ENCODE results near the gene SCN5A. TPM values are rescaled to one million over a fixed set of nuclear protein-coding genes. Genes with fewer than 3 reads are reported as not detected.

SCN5A gene
- total and polyA plus RNA-seq, 4 donors, result 0.01 to 0.14 TPM; not detected in 2

DNA sequence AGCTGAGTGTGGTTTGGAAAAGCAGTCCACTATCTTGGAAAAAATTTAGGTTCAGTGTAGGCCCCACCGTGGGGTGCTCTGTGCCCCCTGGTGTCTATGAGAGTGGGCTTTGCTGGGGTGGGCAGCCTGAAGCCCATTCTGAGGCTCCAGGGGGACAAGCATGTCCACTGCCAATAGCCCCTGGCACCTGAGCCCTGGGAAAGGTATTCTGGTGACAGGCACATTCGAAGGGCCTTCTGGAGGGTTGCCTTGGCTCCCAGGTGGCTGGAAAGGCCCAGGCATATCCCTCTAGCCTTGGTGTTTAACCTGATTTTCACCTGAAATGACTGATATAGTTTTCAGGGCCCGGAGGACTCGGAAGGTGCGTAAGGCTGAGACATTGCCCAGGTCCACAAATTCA lies 36.1 kb downstream of the SCN5A start:
- DNase-seq (ENCODE audit: low spot score), result no peak
- Histone ChIP-seq H3K9me3 (ENCODE audit: control insufficient read depth in 4 of 4, low read length in 3 of 4) (no peaks in the 10 kb centered on the region), H3K36me3 (ENCODE audit: control insufficient read depth in 4 of 4, insufficient read depth in 3 of 4, low read depth in 1 of 4, low read length in 3 of 4) (no peaks in the 10 kb centered on the region), H3K4me3 (ENCODE audit: low read depth in 1 of 3, low read length in 3 of 3) (no peak overlapping the region), H3K27me3 (ENCODE audit: control insufficient read depth in 4 of 4, insufficient read depth in 4 of 4, low read length in 3 of 4) (no peaks in the 10 kb centered on the region), H3K27ac (ENCODE audit: low read depth in 1 of 2, low read length in 2 of 2) (no peak overlapping the region), H3K9ac (ENCODE audit: low read depth in 1 of 2, low read length in 2 of 2) (no peak overlapping the region), H3K4me1 (ENCODE audit: control insufficient read depth in 4 of 4, insufficient read depth in 4 of 4, low read length in 3 of 4) (no peaks in the 10 kb centered on the region)
- 91% methylated on average over 5 of the region's 5 CpGs for WGBS
- TF ChIP-seq, protein P1, sequence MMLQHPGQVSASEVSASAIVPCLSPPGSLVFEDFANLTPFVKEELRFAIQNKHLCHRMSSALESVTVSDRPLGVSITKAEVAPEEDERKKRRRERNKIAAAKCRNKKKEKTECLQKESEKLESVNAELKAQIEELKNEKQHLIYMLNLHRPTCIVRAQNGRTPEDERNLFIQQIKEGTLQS (IDR thresholded peaks at IDR 0.05), result no peak

DNA sequence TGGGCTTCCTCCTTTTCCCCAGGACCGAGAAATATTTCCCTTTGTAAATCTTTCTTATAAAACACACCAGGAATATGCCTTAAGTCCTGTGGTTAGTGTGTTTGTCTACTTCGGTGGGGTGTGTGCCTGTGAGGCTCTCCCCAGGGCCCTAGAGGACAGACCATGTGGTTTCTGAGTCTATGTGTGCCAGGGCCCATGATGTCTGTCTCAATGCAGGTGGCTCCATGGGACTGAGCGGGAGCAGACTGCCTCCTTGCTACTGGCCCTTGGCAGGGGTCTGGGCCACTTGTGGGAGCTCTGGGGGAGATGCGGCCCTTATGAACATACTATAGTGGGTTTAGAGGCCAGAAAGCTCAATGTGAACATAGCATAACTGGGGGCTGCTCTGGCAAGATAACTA lies 37.6 kb downstream of the SCN5A start:
- no peaks in the 10 kb centered on the region for H3K27me3 ChIP-seq (ENCODE audit: control insufficient read depth in 4 of 4, insufficient read depth in 4 of 4, low read length in 3 of 4)
- H3K4me1 ChIP-seq (ENCODE audit: control insufficient read depth in 4 of 4, insufficient read depth in 4 of 4, low read length in 3 of 4), result no peaks in the 10 kb centered on the region
- TF ChIP-seq JUND (IDR thresholded peaks at IDR 0.05), result no peak
- no peak for TF ChIP-seq SP1 (IDR thresholded peaks at IDR 0.05)
- no peak for TF ChIP-seq TAF1 (conservative IDR thresholded peaks at IDR 0.05)
- TF ChIP-seq, protein P2, sequence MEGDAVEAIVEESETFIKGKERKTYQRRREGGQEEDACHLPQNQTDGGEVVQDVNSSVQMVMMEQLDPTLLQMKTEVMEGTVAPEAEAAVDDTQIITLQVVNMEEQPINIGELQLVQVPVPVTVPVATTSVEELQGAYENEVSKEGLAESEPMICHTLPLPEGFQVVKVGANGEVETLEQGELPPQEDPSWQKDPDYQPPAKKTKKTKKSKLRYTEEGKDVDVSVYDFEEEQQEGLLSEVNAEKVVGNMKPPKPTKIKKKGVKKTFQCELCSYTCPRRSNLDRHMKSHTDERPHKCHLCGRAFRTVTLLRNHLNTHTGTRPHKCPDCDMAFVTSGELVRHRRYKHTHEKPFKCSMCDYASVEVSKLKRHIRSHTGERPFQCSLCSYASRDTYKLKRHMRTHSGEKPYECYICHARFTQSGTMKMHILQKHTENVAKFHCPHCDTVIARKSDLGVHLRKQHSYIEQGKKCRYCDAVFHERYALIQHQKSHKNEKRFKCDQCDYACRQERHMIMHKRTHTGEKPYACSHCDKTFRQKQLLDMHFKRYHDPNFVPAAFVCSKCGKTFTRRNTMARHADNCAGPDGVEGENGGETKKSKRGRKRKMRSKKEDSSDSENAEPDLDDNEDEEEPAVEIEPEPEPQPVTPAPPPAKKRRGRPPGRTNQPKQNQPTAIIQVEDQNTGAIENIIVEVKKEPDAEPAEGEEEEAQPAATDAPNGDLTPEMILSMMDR (IDR thresholded peaks at IDR 0.05; ENCODE audit: low read depth, low read length, missing input control), result no peak
- TF ChIP-seq HNF4A (conservative IDR thresholded peaks at IDR 0.05), result no peak
- no peak for TF ChIP-seq GABPA (IDR thresholded peaks at IDR 0.05 in 1 of 2, conservative IDR thresholded peaks at IDR 0.05 in 1 of 2)
- TF ChIP-seq, protein P3, sequence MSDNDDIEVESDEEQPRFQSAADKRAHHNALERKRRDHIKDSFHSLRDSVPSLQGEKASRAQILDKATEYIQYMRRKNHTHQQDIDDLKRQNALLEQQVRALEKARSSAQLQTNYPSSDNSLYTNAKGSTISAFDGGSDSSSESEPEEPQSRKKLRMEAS (IDR thresholded peaks at IDR 0.05), result no peak
- TF ChIP-seq FOXA2 (IDR thresholded peaks at IDR 0.05), result no peak
- no peak for TF ChIP-seq RAD21 (IDR thresholded peaks at IDR 0.05)
- no peak for TF ChIP-seq YY1 (IDR thresholded peaks at IDR 0.05)
- TF ChIP-seq, protein P4, sequence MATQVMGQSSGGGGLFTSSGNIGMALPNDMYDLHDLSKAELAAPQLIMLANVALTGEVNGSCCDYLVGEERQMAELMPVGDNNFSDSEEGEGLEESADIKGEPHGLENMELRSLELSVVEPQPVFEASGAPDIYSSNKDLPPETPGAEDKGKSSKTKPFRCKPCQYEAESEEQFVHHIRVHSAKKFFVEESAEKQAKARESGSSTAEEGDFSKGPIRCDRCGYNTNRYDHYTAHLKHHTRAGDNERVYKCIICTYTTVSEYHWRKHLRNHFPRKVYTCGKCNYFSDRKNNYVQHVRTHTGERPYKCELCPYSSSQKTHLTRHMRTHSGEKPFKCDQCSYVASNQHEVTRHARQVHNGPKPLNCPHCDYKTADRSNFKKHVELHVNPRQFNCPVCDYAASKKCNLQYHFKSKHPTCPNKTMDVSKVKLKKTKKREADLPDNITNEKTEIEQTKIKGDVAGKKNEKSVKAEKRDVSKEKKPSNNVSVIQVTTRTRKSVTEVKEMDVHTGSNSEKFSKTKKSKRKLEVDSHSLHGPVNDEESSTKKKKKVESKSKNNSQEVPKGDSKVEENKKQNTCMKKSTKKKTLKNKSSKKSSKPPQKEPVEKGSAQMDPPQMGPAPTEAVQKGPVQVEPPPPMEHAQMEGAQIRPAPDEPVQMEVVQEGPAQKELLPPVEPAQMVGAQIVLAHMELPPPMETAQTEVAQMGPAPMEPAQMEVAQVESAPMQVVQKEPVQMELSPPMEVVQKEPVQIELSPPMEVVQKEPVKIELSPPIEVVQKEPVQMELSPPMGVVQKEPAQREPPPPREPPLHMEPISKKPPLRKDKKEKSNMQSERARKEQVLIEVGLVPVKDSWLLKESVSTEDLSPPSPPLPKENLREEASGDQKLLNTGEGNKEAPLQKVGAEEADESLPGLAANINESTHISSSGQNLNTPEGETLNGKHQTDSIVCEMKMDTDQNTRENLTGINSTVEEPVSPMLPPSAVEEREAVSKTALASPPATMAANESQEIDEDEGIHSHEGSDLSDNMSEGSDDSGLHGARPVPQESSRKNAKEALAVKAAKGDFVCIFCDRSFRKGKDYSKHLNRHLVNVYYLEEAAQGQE (IDR thresholded peaks at IDR 0.05), result no peak
- TF ChIP-seq, protein P5, sequence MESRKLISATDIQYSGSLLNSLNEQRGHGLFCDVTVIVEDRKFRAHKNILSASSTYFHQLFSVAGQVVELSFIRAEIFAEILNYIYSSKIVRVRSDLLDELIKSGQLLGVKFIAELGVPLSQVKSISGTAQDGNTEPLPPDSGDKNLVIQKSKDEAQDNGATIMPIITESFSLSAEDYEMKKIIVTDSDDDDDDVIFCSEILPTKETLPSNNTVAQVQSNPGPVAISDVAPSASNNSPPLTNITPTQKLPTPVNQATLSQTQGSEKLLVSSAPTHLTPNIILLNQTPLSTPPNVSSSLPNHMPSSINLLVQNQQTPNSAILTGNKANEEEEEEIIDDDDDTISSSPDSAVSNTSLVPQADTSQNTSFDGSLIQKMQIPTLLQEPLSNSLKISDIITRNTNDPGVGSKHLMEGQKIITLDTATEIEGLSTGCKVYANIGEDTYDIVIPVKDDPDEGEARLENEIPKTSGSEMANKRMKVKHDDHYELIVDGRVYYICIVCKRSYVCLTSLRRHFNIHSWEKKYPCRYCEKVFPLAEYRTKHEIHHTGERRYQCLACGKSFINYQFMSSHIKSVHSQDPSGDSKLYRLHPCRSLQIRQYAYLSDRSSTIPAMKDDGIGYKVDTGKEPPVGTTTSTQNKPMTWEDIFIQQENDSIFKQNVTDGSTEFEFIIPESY (IDR thresholded peaks at IDR 0.05), result no peak
- TF ChIP-seq NR2F2 (IDR thresholded peaks at IDR 0.05), result no peak
- no peak overlapping the region for H3K9ac ChIP-seq (ENCODE audit: low read depth in 1 of 2, low read length in 2 of 2)
- no peak overlapping the region for H3K27ac ChIP-seq (ENCODE audit: low read depth in 1 of 2, low read length in 2 of 2)
- no peaks in the 10 kb centered on the region for H3K36me3 ChIP-seq (ENCODE audit: control insufficient read depth in 4 of 4, insufficient read depth in 3 of 4, low read depth in 1 of 4, low read length in 3 of 4)
- no peaks in the 10 kb centered on the region for H3K9me3 ChIP-seq (ENCODE audit: control insufficient read depth in 4 of 4, low read length in 3 of 4)
- WGBS, result 88% methylated on average over 4 of the region's 4 CpGs
- no peak overlapping the region for H3K4me3 ChIP-seq (ENCODE audit: low read depth in 1 of 3, low read length in 3 of 3)
- DNase-seq (ENCODE audit: low spot score), result no peak

Measured in liver (tissue), 9 donors.